Large intestine (tissue), 3 donors: ENCODE results near the gene SCGB1D1. TPM values are rescaled to one million over a fixed set of nuclear protein-coding genes. Genes with fewer than 3 reads are reported as not detected.
A peak's percentile ranks its signal among the peaks of the same experiment; 100 is the strongest.
"Not testable (repeated sequence)": the region's sequence is repeated elsewhere in the genome, so short reads cannot be mapped to it uniquely, and the experiment has no call there.

ENCODE experiments used
- DNase-seq, 2 donors: peaks; one replicate each; pipeline versions ENCODE4 v3.0.0 to v3.0.0-alpha.2; 2013
- H3K27ac ChIP-seq: one replicate; pipeline ENCODE4 v1.5.1; 2013; ENCODE audit warnings: low read length
- H3K27me3 ChIP-seq: 2 replicates; pipeline ENCODE4 v1.6.1; 2013; ENCODE audit warnings: low read length; ENCODE audit not compliant: control insufficient read depth, insufficient read depth
- H3K36me3 ChIP-seq: 2 replicates; pipeline ENCODE4 v1.6.1; 2013; ENCODE audit warnings: low read length; ENCODE audit not compliant: control insufficient read depth, insufficient read depth
- H3K4me1 ChIP-seq: one replicate; pipeline ENCODE4 v1.6.1; 2013; ENCODE audit warnings: low read length; ENCODE audit not compliant: control insufficient read depth, insufficient read depth
- H3K4me3 ChIP-seq: one replicate; pipeline ENCODE4 v1.5.1; 2013; ENCODE audit warnings: low read length
- H3K9me3 ChIP-seq: one replicate; pipeline ENCODE4 v1.6.1; 2013; ENCODE audit warnings: mild to moderate bottlenecking, low read depth, low read length, moderate library complexity; ENCODE audit not compliant: control insufficient read depth
- WGBS: methylation state at CpG from one replicate; pipeline ENCODE4 v1.1.5; 2013; ENCODE audit warnings: low lambda C conversion rate; ENCODE audit not compliant: insufficient coverage; 5-methylcytosine and 5-hydroxymethylcytosine counted together
- polyA plus RNA-seq: library from polyadenylated mRNA; unstranded; fragments of 120-200 nt; gene quantifications from one replicate; pipeline ENCODE4 v1.2.1, GENCODE V29; 2013

SCGB1D1 gene
- polyA plus RNA-seq, 1 donor = not detected

- H3K9me3 ChIP-seq = no peaks in the 10 kb centered on the region
- no peaks in the 10 kb centered on the region for H3K4me1 ChIP-seq
- no peak for DNase-seq
- H3K27me3 ChIP-seq = peaks cover 26% of the 10 kb centered on the region
- H3K4me3 ChIP-seq = no peak overlapping the region
- no peaks in the 10 kb centered on the region for H3K36me3 ChIP-seq
- WGBS = 90% methylated on average over 2 of the region's 10 CpGs
- H3K27ac ChIP-seq = no peak overlapping the region
These were observed 20.6 kb upstream of the SCGB1D1 start for GRCh38 chr11:62169448-62169847.

DNA sequence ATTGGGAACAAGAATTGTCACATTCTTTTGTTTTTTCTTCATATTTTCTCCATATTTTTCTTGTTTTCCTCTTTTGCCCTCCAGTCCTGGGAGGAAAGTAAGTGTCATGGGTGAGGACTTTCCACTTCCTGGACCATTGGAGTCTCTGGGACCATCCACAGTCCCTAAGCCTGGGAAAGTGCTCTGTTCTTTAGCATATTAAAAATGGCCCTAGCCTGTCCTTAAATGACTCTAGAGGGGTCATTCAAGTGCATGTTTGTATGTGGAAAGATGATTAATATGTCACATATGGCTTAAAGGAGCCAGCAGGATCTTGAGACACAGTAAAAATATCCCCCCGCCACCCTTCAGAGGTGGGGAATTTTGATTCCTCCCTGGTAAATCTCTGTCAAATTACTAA lies 20.1 kb upstream of the SCGB1D1 start:
- whole genome bisulfite sequencing = no CpG with 5 or more reads among the region's 1 CpG
- Histone ChIP-seq H3K27me3 (peaks cover 26% of the 10 kb centered on the region), H3K9me3 (no peaks in the 10 kb centered on the region), H3K4me1 (no peaks in the 10 kb centered on the region), H3K4me3 (no peak overlapping the region), H3K36me3 (no peaks in the 10 kb centered on the region), H3K27ac (no peak overlapping the region)
- no peak for DNase-seq

DNA sequence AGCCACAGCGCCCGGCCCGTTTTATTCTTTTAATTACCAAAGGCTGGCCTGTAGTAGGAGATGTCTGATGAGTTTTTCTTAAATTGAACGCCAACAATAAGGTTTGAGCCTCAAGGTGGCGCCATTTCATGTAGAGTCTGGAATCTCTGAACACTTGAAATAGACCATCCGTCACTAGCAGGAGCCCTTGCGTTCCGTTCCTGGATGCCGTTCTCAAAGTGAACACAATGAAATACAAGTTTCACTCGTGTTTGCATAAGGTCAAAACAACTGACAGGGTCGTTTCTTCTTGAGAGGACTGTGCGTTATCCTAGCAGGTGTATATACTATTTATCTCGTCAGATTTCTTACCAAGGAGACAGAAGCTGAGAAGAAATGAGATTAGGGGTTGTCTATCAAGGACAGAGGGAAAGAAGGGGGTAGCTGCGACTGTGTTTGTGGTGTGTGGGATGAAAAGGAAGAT lies 18.7 kb upstream of the SCGB1D1 start:
- Histone ChIP-seq H3K36me3 (no peaks in the 10 kb centered on the region), H3K4me1 (no peaks in the 10 kb centered on the region), H3K27ac (no peak overlapping the region), H3K9me3 (no peaks in the 10 kb centered on the region), H3K4me3 (no peak overlapping the region), H3K27me3 (peaks cover 26% of the 10 kb centered on the region)
- DNase-seq = peak; percentile 50 to 63
- WGBS = 0% methylated on average over 2 of the region's 14 CpGs

DNA sequence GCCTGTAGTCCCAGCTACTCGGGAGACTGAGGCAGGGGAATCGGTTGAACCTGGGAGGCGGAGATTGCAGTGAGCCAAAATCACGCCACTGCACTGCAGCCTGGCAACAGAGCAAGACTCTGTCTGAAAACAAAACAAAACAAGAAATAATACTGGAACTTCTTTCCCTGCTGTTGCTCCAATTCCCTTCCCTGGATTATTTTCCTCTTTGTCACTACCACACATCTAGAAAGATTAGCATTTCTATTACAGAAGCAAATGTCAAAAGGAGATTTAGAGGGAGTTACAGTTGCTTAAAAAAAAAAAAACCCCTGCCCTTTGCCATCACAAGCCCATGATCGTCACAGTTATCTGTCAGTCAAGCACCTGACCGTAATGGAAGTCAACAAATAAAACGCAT lies 17.7 kb upstream of the SCGB1D1 start:
- peaks cover 17% of the 10 kb centered on the region for H3K27me3 ChIP-seq
- DNase-seq = no peak
- WGBS = no CpG with 5 or more reads among the region's 7 CpGs

DNA sequence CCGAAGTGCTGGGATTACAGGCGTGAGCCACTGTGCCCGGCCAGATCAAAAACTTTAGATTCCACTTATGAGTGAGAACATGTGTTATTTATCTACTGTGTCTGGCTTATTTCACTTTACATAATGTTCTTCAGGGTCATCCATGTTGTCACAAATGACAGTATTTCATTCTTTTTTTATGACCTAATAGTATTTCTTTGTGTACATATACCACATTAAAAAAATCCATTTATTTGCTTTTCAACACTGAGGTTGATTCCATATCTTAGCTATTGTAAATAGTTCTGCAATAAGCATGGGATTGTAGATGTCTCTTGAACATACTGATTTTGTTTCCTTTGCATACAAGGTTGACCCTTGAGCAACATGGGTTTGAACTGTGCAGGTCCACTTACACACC lies 13.2 kb upstream of the SCGB1D1 start:
- no peaks in the 10 kb centered on the region for H3K36me3 ChIP-seq
- DNase-seq = no peak
- no peaks in the 10 kb centered on the region for H3K9me3 ChIP-seq
- peaks cover 7% of the 10 kb centered on the region for H3K27me3 ChIP-seq
- H3K4me1 ChIP-seq = no peaks in the 10 kb centered on the region
- no CpG with 5 or more reads among the region's 3 CpGs for WGBS
- H3K4me3 ChIP-seq = no peak overlapping the region
- H3K27ac ChIP-seq = no peak overlapping the region

More for the DNA sequence above, 17.7 kb upstream of the SCGB1D1 start:
- Histone ChIP-seq H3K4me3 (no peak overlapping the region), H3K9me3 (no peaks in the 10 kb centered on the region), H3K36me3 (no peaks in the 10 kb centered on the region), H3K27ac (no peak overlapping the region), H3K4me1 (no peaks in the 10 kb centered on the region)

DNA sequence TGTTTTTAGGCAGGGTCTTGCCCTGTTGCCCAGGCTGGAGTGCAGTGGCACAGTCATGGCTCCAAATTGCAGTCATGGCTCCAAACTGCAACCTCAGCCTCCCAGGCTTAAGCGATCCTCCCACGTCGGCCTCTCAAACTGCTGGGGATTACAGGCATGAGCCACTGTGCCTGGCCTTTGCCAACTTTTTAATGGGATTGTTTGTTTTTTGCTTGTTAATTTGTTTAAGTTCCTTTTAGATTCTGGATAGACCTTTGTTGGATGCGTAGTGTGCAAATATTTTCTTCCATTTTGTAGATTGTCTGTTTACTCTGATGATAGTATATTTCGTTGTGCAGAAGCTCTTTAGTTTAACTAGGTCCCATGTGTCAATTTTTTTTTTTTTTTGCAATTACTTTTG lies 10.0 kb upstream of the SCGB1D1 start:
- Histone ChIP-seq H3K4me3 (no peak overlapping the region), H3K36me3 (no peaks in the 10 kb centered on the region), H3K27me3 (peaks cover 4% of the 10 kb centered on the region), H3K27ac (no peak overlapping the region), H3K9me3 (peaks cover 7% of the 10 kb centered on the region), H3K4me1 (no peaks in the 10 kb centered on the region)
- no peak for DNase-seq
- WGBS = 57% methylated on average over 1 of the region's 5 CpGs

- H3K27ac ChIP-seq = no peak overlapping the region
- H3K36me3 ChIP-seq = no peaks in the 10 kb centered on the region
- H3K9me3 ChIP-seq = peaks cover 7% of the 10 kb centered on the region
- 100% methylated on average over 1 of the region's 2 CpGs for WGBS
- no peaks in the 10 kb centered on the region for H3K4me1 ChIP-seq
- no peaks in the 10 kb centered on the region for H3K27me3 ChIP-seq
- no peak overlapping the region for H3K4me3 ChIP-seq
- DNase-seq = no peak
These were observed 8.9 kb upstream of the SCGB1D1 start for GRCh38 chr11:62181097-62181496.

DNA sequence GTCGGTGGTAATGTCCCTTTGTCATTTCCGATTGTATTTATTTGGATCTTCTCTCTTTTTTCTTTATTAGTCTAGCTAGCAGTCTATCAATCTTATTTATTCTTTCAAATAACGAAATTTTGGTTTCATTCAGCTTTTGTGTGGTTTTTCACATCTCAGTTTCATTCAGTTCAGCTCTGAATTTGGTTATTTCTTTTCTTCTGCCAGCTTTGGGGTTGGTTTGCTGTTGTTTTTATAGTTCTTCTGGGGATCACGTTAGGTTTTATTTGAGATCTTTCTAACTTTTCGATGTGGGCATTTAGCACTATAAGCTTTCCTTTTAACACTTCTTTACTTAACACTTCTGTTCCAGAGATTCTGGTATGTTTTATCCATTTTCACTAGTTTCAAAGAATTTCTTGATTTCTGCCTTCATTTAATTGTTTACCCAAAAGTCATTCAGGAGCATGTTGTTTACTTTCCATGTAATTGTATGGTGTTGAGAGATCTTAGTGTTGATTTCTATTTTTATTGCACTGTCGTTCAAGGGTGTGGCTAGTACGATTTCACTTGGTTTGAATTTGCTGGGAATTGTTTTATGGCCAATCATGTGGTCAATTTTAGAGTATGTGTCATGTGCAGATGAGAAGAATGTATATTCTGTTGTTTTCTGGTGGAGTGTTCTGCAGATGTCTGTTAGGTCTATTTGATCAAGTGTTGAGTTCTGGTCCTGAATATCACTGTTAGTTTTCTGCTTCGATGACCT lies 7.7 kb upstream of the SCGB1D1 start:
- no peak for DNase-seq
- peaks cover 7% of the 10 kb centered on the region for H3K9me3 ChIP-seq
- H3K27ac ChIP-seq = no peak overlapping the region
- no peak overlapping the region for H3K4me3 ChIP-seq
- H3K36me3 ChIP-seq = no peaks in the 10 kb centered on the region
- 75% methylated on average over 4 of the region's 8 CpGs for WGBS
- H3K4me1 ChIP-seq = no peaks in the 10 kb centered on the region
- H3K27me3 ChIP-seq = no peaks in the 10 kb centered on the region

DNA sequence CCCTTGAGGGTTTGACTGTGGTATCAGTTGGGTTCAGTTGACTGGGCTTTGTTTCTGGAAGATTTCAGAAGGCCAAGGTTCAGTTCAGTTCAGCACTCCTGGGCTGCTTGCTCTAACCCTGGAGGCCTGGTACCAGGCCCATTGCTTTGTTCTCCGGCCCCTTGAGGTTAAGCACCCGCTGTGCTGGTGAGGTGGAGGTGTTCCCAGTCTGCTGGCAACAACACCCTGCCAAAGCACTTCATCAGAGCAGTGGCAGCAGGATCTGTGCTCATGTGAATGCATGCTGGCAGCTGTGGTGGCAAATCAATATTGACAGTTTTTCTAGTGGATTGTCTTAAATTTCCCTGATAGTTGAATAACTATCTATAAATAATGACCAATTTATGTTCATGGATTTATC lies 3.8 kb upstream of the SCGB1D1 start:
- Histone ChIP-seq H3K9me3 (peaks cover 7% of the 10 kb centered on the region), H3K27ac (no peak overlapping the region), H3K36me3 (no peaks in the 10 kb centered on the region), H3K4me3 (no peak overlapping the region), H3K27me3 (peaks cover 13% of the 10 kb centered on the region), H3K4me1 (no peaks in the 10 kb centered on the region)
- DNase-seq = no peak
- WGBS = no CpG with 5 or more reads among the region's 2 CpGs

DNA sequence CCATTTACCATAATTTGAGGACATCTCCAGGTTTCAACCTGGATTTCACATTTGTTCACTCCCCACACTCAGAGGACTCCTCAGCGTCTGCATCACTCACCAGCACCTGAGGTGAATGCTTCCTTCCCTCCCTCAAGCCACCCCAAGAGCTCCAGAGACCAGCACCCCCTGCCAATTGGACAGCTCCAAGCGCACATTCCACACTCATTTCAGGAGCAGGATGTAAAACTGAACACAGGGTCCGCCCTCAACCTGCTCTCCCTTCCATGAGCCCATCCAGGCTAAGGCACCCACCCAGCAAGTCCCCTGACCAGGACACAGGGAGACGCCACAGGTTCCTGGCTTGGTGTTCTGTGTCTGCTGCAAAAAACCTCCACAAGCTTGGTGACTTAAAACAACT lies 3.9 kb downstream of the SCGB1D1 start:
- Histone ChIP-seq H3K9me3 (no peaks in the 10 kb centered on the region), H3K27ac (no peak overlapping the region), H3K4me1 (no peaks in the 10 kb centered on the region), H3K36me3 (no peaks in the 10 kb centered on the region), H3K27me3 (peaks cover 23% of the 10 kb centered on the region), H3K4me3 (no peak overlapping the region)
- no peak for DNase-seq
- no CpG with 5 or more reads among the region's 4 CpGs for WGBS

GRCh38 chr11:62195010-62195409 lies 5.0 kb downstream of the SCGB1D1 start:
- peaks cover 13% of the 10 kb centered on the region for H3K27me3 ChIP-seq
- not testable (repeated sequence) for H3K27ac ChIP-seq, DNase-seq, H3K9me3 ChIP-seq, H3K4me1 ChIP-seq, H3K36me3 ChIP-seq, H3K4me3 ChIP-seq
- no CpG with 5 or more reads among the region's 9 CpGs for WGBS
